Bronchial epithelial cell (primary cell): Measurements from ENCODE around the gene GLIPR1L1. TPM values are rescaled to one million over a fixed set of nuclear protein-coding genes. Genes with fewer than 3 reads are reported as not detected.

Experiments
- DNase-seq: peaks from one replicate; pipeline ENCODE4 v3.0.0-alpha.2; 2010; ENCODE audit warnings: low read depth
- FAIRE-seq: peaks from 2 replicates; lab custom pipeline; 2011; peaks lifted over from hg19 to GRCh38; lab: Jason Lieb, UNC
- H3K27me3 ChIP-seq: 2 replicates; pipeline ENCODE4 v1.5.1; 2011; ENCODE audit warnings: low read length; ENCODE audit not compliant: control insufficient read depth, insufficient read depth
- H3K36me3 ChIP-seq: 2 replicates; pipeline ENCODE4 v1.5.1; 2011; ENCODE audit warnings: low read length; ENCODE audit not compliant: control insufficient read depth, insufficient read depth
- H3K4me3 ChIP-seq: 2 replicates; pipeline ENCODE4 v1.5.1; 2011; ENCODE audit warnings: mild to moderate bottlenecking, low read depth, low read length, control low read depth
- total RNA-seq: library from RNA; depleted of rRNA; stranded (reverse); fragments of >200 nt; gene quantifications from 2 replicates; pipeline ENCODE4 v1.2.1, GENCODE V29; 2014
- TF ChIP-seq, protein P1 (sequence below): IDR thresholded peaks from 2 replicates; pipeline ENCODE4 v1.5.1; 2011; ENCODE audit warnings: mild to moderate bottlenecking, moderate library complexity, low read length, control low read depth, inconsistent platforms; ENCODE audit not compliant: insufficient read depth, severe bottlenecking

The GLIPR1L1 gene
- total RNA-seq, 1 donor from 2014 or later: not detected

DNA sequence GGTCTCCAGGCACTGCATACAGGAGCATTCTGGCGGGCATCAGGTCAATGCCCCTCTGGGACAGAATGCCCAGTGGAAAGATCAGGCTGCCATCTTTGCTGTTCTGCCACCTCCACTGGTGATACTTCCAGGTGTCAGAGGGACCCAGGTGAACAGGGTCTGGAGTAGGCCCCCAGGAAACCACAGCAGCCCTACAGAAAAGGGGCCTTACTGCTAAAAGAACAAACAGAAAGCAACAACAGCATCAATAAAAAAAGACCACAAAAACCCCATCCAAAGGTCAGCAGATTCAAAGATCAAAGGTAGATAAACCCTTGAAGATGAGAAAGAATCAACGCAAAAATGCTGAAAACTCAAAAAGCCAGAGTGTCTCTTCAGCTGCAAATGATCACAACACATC is 15.9 kb downstream of the GLIPR1L1 start:
- DNase-seq: no peak
- TF ChIP-seq, protein P1, sequence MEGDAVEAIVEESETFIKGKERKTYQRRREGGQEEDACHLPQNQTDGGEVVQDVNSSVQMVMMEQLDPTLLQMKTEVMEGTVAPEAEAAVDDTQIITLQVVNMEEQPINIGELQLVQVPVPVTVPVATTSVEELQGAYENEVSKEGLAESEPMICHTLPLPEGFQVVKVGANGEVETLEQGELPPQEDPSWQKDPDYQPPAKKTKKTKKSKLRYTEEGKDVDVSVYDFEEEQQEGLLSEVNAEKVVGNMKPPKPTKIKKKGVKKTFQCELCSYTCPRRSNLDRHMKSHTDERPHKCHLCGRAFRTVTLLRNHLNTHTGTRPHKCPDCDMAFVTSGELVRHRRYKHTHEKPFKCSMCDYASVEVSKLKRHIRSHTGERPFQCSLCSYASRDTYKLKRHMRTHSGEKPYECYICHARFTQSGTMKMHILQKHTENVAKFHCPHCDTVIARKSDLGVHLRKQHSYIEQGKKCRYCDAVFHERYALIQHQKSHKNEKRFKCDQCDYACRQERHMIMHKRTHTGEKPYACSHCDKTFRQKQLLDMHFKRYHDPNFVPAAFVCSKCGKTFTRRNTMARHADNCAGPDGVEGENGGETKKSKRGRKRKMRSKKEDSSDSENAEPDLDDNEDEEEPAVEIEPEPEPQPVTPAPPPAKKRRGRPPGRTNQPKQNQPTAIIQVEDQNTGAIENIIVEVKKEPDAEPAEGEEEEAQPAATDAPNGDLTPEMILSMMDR: no peak
- H3K4me3 ChIP-seq: no peak overlapping the region
- H3K36me3 ChIP-seq: no peaks in the 10 kb centered on the region
- no peak for FAIRE-seq
- H3K27me3 ChIP-seq: no peaks in the 10 kb centered on the region

- no peak for DNase-seq
- no peaks in the 10 kb centered on the region for H3K27me3 ChIP-seq
- TF ChIP-seq, protein P1: no peak
Measured at GRCh38 chr12:75354011-75354410, 19.5 kb downstream of the GLIPR1L1 start.

GRCh38 chr12:75360920-75361319 is 26.4 kb downstream of the GLIPR1L1 start:
- Histone ChIP-seq H3K27me3 (no peaks in the 10 kb centered on the region), H3K36me3 (no peaks in the 10 kb centered on the region), H3K4me3 (no peak overlapping the region)
- no peak for FAIRE-seq
- DNase-seq: no peak
- TF ChIP-seq, protein P1: no peak

More at GRCh38 chr12:75354011-75354410, 19.5 kb downstream of the GLIPR1L1 start:
- no peak for FAIRE-seq
- no peak overlapping the region for H3K4me3 ChIP-seq
- no peaks in the 10 kb centered on the region for H3K36me3 ChIP-seq

- FAIRE-seq (no peak), DNase-seq (no peak)
- TF ChIP-seq, protein P1: no peak
- Histone ChIP-seq H3K36me3 (no peaks in the 10 kb centered on the region), H3K4me3 (no peak overlapping the region), H3K27me3 (no peaks in the 10 kb centered on the region)
Measured at GRCh38 chr12:75361408-75361807, 26.9 kb downstream of the GLIPR1L1 start.

- TF ChIP-seq, protein P1: no peak
Measured at GRCh38 chr12:75364919-75365318, 30.4 kb downstream of the GLIPR1L1 start.

DNA sequence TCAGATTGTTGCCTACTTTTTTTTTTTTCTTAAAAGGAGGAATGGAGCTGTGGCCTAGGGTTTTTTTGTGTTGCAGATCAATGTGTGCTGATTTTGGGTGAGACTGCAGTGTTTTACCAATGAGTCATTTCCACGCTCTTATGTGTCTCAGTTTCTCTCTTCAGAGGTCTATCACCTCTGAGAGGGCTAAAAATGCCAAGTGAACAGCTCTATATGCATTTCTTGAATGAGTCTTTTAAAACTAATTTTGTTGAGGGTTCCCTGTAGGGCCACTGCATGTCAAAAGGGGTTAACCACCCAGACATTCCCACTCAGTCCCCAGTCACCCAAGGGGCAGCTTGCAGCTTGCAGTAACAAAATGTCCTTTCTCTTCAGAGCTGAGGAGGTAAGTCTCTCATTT is 32.2 kb downstream of the GLIPR1L1 start:
- TF ChIP-seq, protein P1: no peak
- no peak overlapping the region for H3K4me3 ChIP-seq
- no peak for FAIRE-seq
- no peak for DNase-seq
- no peaks in the 10 kb centered on the region for H3K36me3 ChIP-seq
- no peaks in the 10 kb centered on the region for H3K27me3 ChIP-seq

More at GRCh38 chr12:75364919-75365318, 30.4 kb downstream of the GLIPR1L1 start:
- Histone ChIP-seq H3K36me3 (no peaks in the 10 kb centered on the region), H3K27me3 (no peaks in the 10 kb centered on the region), H3K4me3 (no peak overlapping the region)
- DNase-seq (no peak), FAIRE-seq (no peak)
